Measurements from ENCODE around the gene BAK1. TPM values are rescaled to one million over a fixed set of nuclear protein-coding genes. Genes with fewer than 3 reads are reported as not detected.
A peak's percentile ranks its signal among the peaks of the same experiment; 100 is the strongest.

Gene BAK1
- total RNA-seq, 6 experiments from 2014 or later = 4.4 to 11.4 (median 6.5) TPM

DNA sequence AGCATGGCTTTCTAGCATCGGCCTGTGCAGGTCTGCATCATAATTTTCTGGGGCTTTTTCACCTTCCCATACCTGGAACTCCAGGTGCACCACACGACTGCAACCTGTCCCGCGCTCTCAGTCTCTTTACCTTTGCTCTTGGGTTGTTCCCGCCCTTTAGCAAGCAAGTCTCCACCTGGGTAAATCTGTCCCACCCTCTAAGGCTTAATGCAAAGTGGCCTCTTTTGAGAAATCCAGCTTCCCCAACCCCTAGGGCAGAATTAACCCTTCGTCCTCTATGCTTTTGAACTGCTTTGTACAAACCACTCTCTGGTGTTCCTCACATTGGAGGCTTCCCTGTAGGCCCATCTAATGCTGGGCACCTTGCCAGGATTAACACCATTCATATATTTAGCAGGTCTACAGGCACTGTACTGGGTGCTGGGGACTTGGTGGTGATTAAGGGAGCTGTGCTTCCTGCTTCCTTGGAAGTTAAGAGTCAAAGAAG, 43.9 kb upstream of the BAK1 start:
- WGBS (ENCODE audit: insufficient coverage, low coverage, low lambda C conversion rate, missing lambda C conversion rate) = 76% methylated on average over 6 of the region's 6 CpGs
- TF ChIP-seq, protein P1, sequence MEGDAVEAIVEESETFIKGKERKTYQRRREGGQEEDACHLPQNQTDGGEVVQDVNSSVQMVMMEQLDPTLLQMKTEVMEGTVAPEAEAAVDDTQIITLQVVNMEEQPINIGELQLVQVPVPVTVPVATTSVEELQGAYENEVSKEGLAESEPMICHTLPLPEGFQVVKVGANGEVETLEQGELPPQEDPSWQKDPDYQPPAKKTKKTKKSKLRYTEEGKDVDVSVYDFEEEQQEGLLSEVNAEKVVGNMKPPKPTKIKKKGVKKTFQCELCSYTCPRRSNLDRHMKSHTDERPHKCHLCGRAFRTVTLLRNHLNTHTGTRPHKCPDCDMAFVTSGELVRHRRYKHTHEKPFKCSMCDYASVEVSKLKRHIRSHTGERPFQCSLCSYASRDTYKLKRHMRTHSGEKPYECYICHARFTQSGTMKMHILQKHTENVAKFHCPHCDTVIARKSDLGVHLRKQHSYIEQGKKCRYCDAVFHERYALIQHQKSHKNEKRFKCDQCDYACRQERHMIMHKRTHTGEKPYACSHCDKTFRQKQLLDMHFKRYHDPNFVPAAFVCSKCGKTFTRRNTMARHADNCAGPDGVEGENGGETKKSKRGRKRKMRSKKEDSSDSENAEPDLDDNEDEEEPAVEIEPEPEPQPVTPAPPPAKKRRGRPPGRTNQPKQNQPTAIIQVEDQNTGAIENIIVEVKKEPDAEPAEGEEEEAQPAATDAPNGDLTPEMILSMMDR (IDR thresholded peaks at IDR 0.05) = no peak
- no peak for TF ChIP-seq POLR2A (IDR thresholded peaks at IDR 0.05)
- no peak overlapping the region for H3K27ac ChIP-seq
- intact Hi-C loops (cut with DNase I) = no loop called here
- no peaks in the 10 kb centered on the region for H3K36me3 ChIP-seq
- no peak overlapping the region for H3K4me3 ChIP-seq
- H3K4me1 ChIP-seq = peaks cover 0 to 11% (median 0%) of the 10 kb centered on the region in 4 donors
- no peaks in the 10 kb centered on the region for H3K9me3 ChIP-seq
- H3K27me3 ChIP-seq = no peaks in the 10 kb centered on the region
- no peak for ATAC-seq
- no peak for DNase-seq

DNA sequence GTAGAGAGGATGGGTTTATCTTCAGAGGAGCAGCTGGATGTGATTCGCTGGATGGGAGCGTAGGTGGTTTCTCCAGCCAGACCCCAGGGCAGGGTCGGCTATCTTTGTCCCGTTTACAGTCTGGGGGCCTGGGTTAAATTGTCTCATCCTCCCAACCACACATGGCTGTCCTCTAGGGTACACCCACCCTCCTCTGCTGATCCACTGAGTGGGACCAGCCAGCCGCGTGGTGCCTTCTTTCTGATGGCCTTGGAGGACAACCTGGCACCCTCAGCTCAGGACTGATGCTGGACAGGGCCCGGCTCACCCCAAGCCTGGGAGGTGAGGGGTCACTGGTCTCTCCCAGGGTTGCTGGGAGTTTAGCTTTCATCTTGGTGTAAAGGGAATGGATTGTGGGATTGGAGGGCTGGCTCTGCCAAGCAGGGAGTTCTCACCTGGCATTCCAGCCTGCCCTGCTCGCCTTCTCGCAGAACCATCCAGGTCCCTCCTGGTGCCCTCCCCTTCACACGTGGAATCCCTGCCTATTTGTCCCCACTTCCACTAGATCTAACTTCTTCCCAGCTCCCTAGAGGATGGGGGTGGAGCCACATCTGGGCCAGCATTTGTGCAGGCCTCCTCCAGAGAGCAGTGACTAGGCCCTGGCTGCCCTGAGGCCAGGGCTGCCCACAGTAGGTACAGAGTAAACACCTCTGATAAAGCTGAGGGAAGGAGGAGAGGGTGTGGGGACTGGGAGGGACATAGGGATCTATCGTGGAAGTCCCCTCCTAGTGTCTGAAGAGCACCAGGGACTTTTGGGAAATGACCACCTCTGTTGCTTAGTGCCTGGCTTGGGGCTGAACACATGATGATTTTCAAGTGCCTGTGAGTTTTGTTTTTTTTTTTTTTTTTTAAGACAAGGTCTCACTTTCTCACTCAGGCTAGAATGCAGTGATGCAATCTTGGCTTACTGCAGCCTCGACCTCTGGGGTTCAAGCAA, 42.7 kb upstream of the BAK1 start:
- Histone ChIP-seq H3K36me3 (no peaks in the 10 kb centered on the region), H3K4me1 (peaks cover 0 to 11% (median 0%) of the 10 kb centered on the region in 4 donors), H3K27me3 (no peaks in the 10 kb centered on the region), H3K4me3 (peak overlapping the region in 1 of 3 donors; percentile 54), H3K9me3 (no peaks in the 10 kb centered on the region), H3K27ac (no peak overlapping the region)
- intact Hi-C loops (cut with DNase I) = no loop called here
- TF ChIP-seq POLR2A (IDR thresholded peaks at IDR 0.05) = no peak
- TF ChIP-seq, protein P1 (IDR thresholded peaks at IDR 0.05) = no peak
- ATAC-seq = no peak
- 36% methylated on average over 3 of the region's 12 CpGs for WGBS (ENCODE audit: insufficient coverage, low coverage, low lambda C conversion rate, missing lambda C conversion rate)
- no peak for DNase-seq

DNA sequence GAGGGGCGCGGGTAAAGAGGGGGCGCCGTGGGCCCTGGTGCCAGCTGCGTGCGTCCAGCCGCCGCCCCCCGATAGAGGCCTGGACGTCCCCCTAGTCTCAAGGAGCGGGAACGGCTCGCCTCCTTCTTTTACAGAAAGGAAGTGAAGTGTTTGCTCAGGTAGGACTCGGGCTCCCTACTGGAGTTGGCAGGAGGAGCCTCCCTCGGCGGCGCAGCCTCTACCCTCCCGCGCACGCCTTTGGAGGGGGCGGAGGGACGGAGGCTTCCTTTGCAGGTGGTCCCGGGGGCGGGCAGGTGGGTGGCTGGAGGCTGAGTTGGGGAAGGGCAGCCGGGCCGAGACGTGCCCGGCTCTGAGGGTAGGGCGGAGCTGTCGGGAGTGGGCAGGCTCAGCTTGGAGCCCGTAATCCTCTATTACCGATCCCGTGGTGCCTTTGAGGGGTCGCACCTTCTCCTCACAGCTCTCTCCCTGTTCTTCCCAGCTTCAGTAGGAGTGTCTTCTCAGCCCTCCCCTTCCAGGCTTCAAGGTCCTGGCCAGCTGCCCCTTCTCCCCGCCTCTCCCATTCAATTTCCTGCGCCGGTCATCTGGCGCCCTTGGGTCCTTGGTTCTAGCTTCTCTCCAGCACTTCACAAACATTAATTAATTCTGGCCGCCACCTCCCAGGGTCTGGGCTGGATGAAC, 41.8 kb upstream of the BAK1 start:
- Histone ChIP-seq H3K9me3 (no peaks in the 10 kb centered on the region), H3K4me3 (peak overlapping the region; percentile 50 to 54 (median 53)), H3K36me3 (no peaks in the 10 kb centered on the region), H3K4me1 (peaks cover 0 to 11% (median 0%) of the 10 kb centered on the region in 4 donors), H3K27ac (peak overlapping the region in 2 of 3 donors; percentile 7 to 60), H3K27me3 (no peaks in the 10 kb centered on the region)
- ATAC-seq (peak; percentile 9 to 27 (median 16)), DNase-seq (no peak)
- intact Hi-C loops (cut with DNase I) = no loop called here
- TF ChIP-seq POLR2A (IDR thresholded peaks at IDR 0.05) = no peak
- TF ChIP-seq, protein P1 (IDR thresholded peaks at IDR 0.05) = no peak
- 8% methylated on average over 18 of the region's 39 CpGs for WGBS (ENCODE audit: insufficient coverage, low coverage, low lambda C conversion rate, missing lambda C conversion rate)

DNA sequence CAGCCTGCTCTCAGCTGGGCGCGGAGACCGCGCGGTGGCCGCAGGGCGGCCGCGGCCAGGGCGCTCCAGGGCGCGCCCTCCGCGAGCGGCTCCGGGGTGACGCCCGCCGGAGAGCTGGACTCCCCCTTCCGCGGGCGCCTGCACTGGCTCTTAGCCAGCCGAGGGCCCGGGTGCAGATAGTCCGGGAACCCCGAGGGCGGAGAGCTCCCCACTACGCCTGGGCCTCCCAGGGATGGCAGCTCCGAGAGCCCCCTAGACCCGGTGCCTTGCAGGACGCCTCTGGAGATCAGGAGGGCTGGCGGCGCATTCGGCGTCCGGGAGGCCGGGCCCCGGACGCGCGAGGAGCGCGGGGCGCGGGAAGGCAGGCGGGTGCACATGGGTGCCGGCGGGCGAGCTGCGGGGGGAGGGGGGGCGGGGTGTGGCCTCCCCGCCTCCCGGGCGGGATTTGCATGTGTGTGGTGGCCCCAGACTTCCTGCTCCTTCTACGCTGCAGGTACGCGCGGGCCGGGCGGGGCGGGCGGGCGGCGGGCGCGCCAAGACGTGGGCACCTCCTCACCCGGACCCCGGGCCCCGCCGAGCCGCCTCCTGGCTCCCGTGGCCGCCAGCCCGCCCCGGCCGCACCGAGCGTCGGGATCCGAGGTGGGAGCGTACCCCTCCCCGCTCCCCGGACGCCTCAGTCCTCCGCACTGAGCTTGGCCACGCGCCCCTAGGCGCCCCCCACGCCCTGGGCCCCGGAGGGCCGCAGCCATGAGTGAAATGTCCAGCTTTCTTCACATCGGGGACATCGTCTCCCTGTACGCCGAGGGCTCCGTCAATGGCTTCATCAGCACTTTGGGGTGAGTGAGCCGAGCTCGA, 41.0 kb upstream of the BAK1 start, which contains the start of gene ITPR3:
TSS of gene ITPR3 (plus strand) at position 467 of the 855 bp plus-strand sequence. CDS start at position 748, 281 bp downstream.
- ATAC-seq = peak; percentile 59 to 62 (median 62)
- Histone ChIP-seq H3K36me3 (no peaks in the 10 kb centered on the region), H3K27me3 (no peaks in the 10 kb centered on the region), H3K9me3 (no peaks in the 10 kb centered on the region), H3K4me3 (peak within 1 kb of the TSS; percentile 50 to 54 (median 53)), H3K4me1 (peaks cover 0 to 11% (median 0%) of the 10 kb centered on the region in 4 donors), H3K27ac (peak within 1 kb of the TSS; percentile 31 to 60 (median 48))
- WGBS (ENCODE audit: insufficient coverage, low coverage, low lambda C conversion rate, missing lambda C conversion rate) = 0% methylated on average over 13 of the region's 99 CpGs
- intact Hi-C loops (cut with DNase I) = no loop called here
- TF ChIP-seq, protein P1 (IDR thresholded peaks at IDR 0.05) = no peak
- TF ChIP-seq POLR2A (IDR thresholded peaks at IDR 0.05) = peak; percentile 18
- DNase-seq = peak in 2 of 3 donors; percentile 44 to 52
